Measurements from ENCODE around the gene DLL3. TPM values are rescaled to one million over a fixed set of nuclear protein-coding genes. Genes with fewer than 3 reads are reported as not detected.

DLL3 gene
- total RNA-seq, 1 donor from 2014 or later, result not detected

DNA sequence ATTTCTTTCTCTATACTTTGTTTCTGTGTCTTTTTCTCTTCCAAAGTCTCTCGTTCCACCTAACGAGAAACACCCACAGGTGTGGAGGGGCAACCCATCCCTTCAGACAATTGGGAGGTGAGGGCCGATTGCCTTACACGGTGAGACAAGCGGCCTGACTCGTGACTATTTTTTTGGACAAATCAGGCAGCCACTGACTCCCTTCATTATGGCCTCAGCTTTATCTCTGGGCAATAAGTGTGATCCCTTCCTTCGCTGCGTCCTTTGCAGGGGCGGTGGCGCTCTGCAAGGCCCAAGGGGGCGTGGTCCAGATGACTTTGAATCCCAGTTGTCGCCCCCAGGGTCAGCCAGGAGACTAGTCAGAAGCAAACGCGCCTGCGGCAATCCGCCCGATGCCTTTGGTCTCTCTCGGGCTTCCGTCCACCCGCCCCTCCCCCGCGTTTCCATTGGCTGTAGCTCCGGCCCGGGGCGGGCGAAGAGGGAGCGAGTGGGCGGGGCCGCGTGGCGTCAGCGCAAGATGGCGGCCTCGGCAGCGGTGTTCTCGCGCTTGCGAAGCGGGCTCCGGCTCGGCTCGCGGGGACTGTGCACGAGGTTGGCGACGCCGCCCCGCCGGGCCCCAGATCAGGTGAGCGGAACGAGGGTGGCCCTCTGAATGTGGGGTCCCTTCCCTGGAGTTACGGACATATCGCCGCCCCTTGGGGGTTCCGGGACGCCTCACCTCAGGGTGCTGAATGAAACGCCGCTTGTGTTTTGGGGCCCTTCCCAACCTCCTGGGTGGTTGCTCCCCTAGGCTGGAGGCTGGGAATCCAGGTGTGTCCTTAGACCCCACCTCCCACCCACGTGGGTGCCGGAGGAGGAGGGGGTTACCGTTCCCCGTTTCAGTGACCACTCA is 18.2 kb upstream of the DLL3 start, which contains the start of gene TIMM50:
TIMM50 (plus strand) TSS at position 502 of the 892 bp plus-strand sequence; CDS start at position 518, 16 bp downstream.
- ATAC-seq (peak; percentile 99), DNase-seq (ENCODE audit: low spot score) (peak; percentile 99)
- intact Hi-C loops (cut with DNase I), result no loop called here

- no peak for ATAC-seq
- no peak for DNase-seq (ENCODE audit: low spot score)
- intact Hi-C loops (cut with DNase I), result no loop called here
Observed at GRCh38 chr19:39481229-39481545, 17.6 kb upstream of the DLL3 start.

GRCh38 chr19:39481676-39482075 is 17.1 kb upstream of the DLL3 start:
- DNase-seq (ENCODE audit: low spot score) (no peak), ATAC-seq (no peak)
- intact Hi-C loops (cut with DNase I), result no loop called here

- DNase-seq (ENCODE audit: low spot score), result no peak
- intact Hi-C loops (cut with DNase I), result no loop called here
- no peak for ATAC-seq
Observed at GRCh38 chr19:39483141-39483540, 15.6 kb upstream of the DLL3 start.

GRCh38 chr19:39489756-39490155 is 9.0 kb upstream of the DLL3 start:
- no peak for DNase-seq (ENCODE audit: low spot score)
- intact Hi-C loops (cut with DNase I), result no loop called here
- no peak for ATAC-seq

- no peak for ATAC-seq
- DNase-seq (ENCODE audit: low spot score), result no peak
- intact Hi-C loops (cut with DNase I), result no loop called here
Observed at GRCh38 chr19:39492225-39492624, 6.5 kb upstream of the DLL3 start.

GRCh38 chr19:39492788-39493187 is 6.0 kb upstream of the DLL3 start:
- ATAC-seq (no peak), DNase-seq (ENCODE audit: low spot score) (no peak)
- intact Hi-C loops (cut with DNase I), result no loop called here

DNA sequence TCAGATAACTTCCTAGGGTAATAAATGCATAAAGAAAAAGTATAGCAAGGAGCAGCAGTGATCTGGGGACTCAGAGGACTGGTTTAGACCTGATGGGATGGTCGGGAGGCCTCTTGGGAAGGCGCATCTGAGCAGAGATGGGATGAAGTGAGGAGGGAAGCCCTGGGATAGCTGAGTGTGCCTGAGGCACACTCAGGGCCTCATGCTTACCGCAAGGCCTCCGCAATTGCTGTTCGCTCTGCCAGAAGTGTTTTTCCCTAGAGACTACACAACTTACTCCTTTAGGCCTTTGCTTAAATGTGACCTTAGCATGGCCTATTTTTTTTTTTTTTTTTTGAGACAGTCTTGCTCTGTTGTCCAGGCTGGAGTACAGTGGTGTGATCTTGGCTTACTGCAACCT is 4.1 kb upstream of the DLL3 start:
- intact Hi-C loops (cut with DNase I), result no loop called here
- no peak for DNase-seq (ENCODE audit: low spot score)
- ATAC-seq, result no peak

- DNase-seq (ENCODE audit: low spot score) (no peak), ATAC-seq (no peak)
- intact Hi-C loops (cut with DNase I), result no loop called here
Observed at GRCh38 chr19:39496063-39496462, 2.7 kb upstream of the DLL3 start.

DNA sequence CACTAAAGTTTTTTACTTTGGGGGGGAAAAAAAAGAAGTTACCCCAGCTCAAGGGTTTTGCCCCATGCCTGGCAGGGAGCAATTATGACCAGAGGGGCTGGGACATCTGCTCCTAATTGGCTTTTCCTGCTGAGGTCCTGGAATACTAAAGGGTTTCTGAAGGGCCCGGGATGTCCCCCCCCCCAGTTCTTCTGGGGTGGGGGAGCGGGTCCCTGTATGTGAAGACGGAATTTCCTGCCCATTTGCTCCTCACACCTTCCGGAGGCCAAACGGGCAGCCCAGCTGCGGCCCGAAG is 1.1 kb upstream of the DLL3 start:
- ATAC-seq (no peak), DNase-seq (ENCODE audit: low spot score) (no peak)
- intact Hi-C loops (cut with DNase I), result no loop called here

DNA sequence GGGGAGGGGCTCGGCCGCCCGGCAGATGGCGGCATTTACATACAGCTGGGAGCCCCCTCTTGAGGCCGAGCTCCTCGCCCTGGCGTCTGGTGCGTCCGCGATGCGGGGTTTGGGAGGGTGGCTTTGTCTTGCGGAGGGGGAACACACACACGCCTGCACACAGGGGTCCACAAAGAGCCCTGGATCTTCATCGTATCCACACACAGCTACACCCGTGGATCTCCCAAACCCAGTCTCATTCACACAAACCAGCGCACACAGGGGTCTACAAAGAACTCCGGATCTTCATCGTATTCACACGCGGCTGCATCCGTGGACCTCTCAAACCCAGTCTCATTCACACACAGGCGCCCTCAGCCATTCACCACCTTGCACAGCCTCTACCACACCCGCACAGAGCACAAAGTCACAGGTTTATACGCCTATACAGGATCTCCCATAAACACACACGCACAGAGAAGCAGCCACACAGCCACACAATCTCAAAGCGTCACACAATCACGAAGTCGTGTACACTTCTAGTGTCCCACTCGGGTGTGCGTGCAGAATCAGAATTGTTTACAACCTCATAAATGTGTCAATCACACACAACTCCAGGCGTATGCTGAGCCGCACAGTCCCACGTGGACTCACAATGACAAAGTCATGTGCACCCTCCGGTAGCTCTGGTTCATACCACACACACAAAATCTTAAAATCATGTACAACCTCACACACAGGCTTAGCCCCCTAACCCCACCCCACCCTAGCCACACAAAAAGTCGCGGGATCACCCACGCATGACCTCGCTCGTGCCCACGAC is 550 bp upstream of the DLL3 start:
- DNase-seq (ENCODE audit: low spot score) (no peak), ATAC-seq (peak; percentile 64)
- intact Hi-C loops (cut with DNase I), result no loop called here

DNA sequence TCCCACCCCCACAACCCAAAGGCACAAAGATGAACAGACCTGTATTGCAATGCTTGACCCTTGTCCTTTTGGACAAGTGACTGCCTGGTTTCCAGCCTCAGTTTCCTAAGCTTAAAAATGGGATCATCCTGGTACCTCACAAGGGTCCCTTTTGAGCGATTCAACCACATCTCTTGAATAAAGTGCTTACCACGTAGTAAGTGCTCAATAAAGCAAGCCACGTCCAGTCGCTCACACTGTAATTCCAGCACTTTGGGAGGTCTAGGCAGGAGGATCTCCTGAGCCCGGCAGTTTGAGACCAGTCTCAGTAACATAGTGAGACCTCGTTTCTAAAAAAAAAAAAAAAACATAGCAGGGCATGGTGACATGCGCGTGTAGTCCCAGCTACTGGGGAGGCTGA is 1.2 kb downstream of the DLL3 start:
- intact Hi-C loops (cut with DNase I), result no loop called here
- DNase-seq (ENCODE audit: low spot score) (no peak), ATAC-seq (no peak)

- ATAC-seq, result no peak
- intact Hi-C loops (cut with DNase I), result no loop called here
- no peak for DNase-seq (ENCODE audit: low spot score)
Observed at GRCh38 chr19:39500543-39500942, 1.8 kb downstream of the DLL3 start.

- ATAC-seq, result no peak
- no peak for DNase-seq (ENCODE audit: low spot score)
- intact Hi-C loops (cut with DNase I), result no loop called here
Observed at GRCh38 chr19:39501340-39501739, 2.6 kb downstream of the DLL3 start.

- intact Hi-C loops (cut with DNase I), result no loop called here
- ATAC-seq (peak; percentile 72), DNase-seq (ENCODE audit: low spot score) (peak; percentile 67)
Observed at GRCh38 chr19:39502640-39503417, 4.1 kb downstream of the DLL3 start.

DNA sequence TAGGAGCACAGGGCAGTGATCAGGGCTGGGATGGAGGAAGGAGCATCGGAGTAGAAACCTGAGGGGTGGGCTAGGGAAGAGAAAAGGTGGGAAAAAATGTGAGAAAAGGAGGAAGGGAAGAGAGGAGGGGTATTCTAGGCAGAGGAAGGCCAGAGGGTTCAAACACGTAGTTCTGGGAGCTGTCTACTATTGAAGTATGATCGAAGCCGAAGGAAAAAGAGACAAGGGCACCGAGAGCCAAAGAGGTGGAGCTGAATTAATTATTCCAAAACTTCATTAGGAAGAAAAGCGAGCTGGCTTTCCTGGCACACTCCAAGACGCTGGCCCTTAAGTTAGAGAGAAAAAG is 7.8 kb downstream of the DLL3 start:
- intact Hi-C loops (cut with DNase I), result no loop called here
- no peak for DNase-seq (ENCODE audit: low spot score)
- ATAC-seq, result no peak

DNA sequence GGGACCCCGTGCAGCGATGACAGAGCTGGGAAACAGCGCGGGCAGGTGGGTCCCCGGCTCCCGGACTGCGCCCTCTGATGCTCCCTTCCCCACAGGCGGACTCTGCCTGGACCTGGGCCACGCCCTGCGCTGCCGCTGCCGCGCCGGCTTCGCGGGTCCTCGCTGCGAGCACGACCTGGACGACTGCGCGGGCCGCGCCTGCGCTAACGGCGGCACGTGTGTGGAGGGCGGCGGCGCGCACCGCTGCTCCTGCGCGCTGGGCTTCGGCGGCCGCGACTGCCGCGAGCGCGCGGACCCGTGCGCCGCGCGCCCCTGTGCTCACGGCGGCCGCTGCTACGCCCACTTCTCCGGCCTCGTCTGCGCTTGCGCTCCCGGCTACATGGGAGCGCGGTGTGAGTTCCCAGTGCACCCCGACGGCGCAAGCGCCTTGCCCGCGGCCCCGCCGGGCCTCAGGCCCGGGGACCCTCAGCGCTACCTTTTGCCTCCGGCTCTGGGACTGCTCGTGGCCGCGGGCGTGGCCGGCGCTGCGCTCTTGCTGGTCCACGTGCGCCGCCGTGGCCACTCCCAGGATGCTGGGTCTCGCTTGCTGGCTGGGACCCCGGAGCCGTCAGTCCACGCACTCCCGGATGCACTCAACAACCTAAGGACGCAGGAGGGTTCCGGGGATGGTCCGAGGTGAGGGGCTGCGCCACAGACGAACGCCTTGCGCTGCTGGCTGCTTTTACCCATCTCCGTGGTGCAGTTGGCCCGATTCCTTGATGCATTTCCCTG is 8.4 kb downstream of the DLL3 start:
- intact Hi-C loops (cut with DNase I), result no loop called here
- no peak for DNase-seq (ENCODE audit: low spot score)
- ATAC-seq, result no peak

DNA sequence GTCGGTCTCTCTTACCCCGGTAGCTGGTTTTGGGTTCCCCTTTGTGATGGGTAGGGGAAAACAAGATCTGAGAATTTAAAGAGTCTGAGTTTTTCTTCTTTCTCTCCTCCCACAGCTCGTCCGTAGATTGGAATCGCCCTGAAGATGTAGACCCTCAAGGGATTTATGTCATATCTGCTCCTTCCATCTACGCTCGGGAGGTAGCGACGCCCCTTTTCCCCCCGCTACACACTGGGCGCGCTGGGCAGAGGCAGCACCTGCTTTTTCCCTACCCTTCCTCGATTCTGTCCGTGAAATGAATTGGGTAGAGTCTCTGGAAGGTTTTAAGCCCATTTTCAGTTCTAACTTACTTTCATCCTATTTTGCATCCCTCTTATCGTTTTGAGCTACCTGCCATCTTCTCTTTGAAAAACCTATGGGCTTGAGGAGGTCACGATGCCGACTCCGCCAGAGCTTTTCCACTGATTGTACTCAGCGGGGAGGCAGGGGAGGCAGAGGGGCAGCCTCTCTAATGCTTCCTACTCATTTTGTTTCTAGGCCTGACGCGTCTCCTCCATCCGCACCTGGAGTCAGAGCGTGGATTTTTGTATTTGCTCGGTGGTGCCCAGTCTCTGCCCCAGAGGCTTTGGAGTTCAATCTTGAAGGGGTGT is 9.1 kb downstream of the DLL3 start:
- DNase-seq (ENCODE audit: low spot score) (no peak), ATAC-seq (no peak)
- intact Hi-C loops (cut with DNase I), result no loop called here

DNA sequence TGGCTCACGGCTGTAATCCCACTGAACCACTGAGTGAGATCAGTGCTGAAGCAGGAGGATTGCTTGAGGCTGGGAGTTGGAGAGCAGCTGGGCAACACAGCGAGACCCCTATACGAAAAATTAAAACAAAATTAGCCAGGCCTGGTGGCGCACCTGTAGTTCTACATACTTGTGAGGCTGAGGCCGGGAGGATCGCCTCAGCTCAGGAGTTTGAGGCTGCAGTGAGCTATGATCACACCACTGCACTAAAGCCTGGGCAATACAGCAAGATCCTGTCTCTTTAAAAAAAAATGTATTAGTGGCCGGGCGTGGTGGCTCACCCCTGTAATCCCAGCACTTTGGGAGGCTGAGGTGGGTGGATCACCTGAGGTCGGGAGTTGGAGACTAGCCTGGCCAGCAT is 9.9 kb downstream of the DLL3 start:
- intact Hi-C loops (cut with DNase I), result no loop called here
- no peak for DNase-seq (ENCODE audit: low spot score)
- ATAC-seq, result no peak
